Erythroblast (primary cell): ENCODE results near the gene HNRNPA0.

Source experiments
- GATA1 ChIP-seq: IDR thresholded peaks from 2 replicates; pipeline ENCODE4 v1.6.1; 2011; ENCODE audit warnings: low read depth, mild to moderate bottlenecking, control low read depth, low read length, moderate library complexity
- POLR2A ChIP-seq: IDR thresholded peaks from 2 replicates; pipeline ENCODE4 v1.6.1; 2011; ENCODE audit warnings: mild to moderate bottlenecking, low read length

GRCh38 chr5:137734962-137735554 is 19.1 kb downstream of the HNRNPA0 start:
- TF ChIP-seq POLR2A = no peak
- TF ChIP-seq GATA1 = no peak
